Activated CD8-positive, alpha-beta T cell treated with anti-CD3 and anti-CD28 coated beads, Interleukin-2, amount 10 ng/mL, durations not matched to agents 7 days and 5 days (primary cell): ENCODE measurements around the gene SOCS7. TPM values are rescaled to one million over a fixed set of nuclear protein-coding genes. Genes with fewer than 3 reads are reported as not detected.

ENCODE experiments used
- ATAC-seq: fragments of 150-1000 bp; cut with Tn5 transposase; one replicate; pipeline ENCODE4 v1.10.0; 2021; ENCODE audit warnings: moderate library complexity
- CTCF ChIA-PET: fragments of 350-600 bp; sonication (Branson Sonifier 250); formaldehyde crosslinking; loops from one replicate; lab custom pipeline; 2021; ENCODE audit warnings: antibody characterized with exemption; lab: Charles Lee
- POLR2A ChIA-PET: fragments of 350-600 bp; sonication (Branson Sonifier 250); formaldehyde crosslinking; loops from one replicate; lab custom pipeline; 2021; ENCODE audit warnings: antibody characterized with exemption; lab: Charles Lee
- DNase-seq: peaks from one replicate; pipeline ENCODE4 v3.0.0-alpha.2; 2020
- H3K27ac Mint-ChIP-seq: one replicate; pipeline ENCODE4 v1.8.0; 2021; ENCODE audit warnings: mild to moderate bottlenecking, mixed read lengths
- H3K27me3 Mint-ChIP-seq: one replicate; pipeline ENCODE4 v1.8.0; 2021; ENCODE audit warnings: low read depth, mixed read lengths
- H3K36me3 Mint-ChIP-seq: one replicate; pipeline ENCODE4 v1.8.0; 2021; ENCODE audit warnings: low read depth, mixed read lengths
- H3K4me1 Mint-ChIP-seq: one replicate; pipeline ENCODE4 v1.8.0; 2021; ENCODE audit warnings: low read depth, mixed read lengths
- H3K4me3 Mint-ChIP-seq: one replicate; pipeline ENCODE4 v1.8.0; 2021; ENCODE audit warnings: mild to moderate bottlenecking, mixed read lengths
- H3K9me3 Mint-ChIP-seq: one replicate; pipeline ENCODE4 v1.8.0; 2022; ENCODE audit warnings: mixed read lengths; ENCODE audit not compliant: insufficient read depth
- total RNA-seq, 2 experiments: library from RNA; stranded (reverse); gene quantifications; one replicate each; pipeline ENCODE4 v1.2.3, GENCODE V29; 2021

SOCS7 gene
- total RNA-seq, 2 experiments from 2014 or later = 13.0 to 15.3 TPM

GRCh38 chr17:38416840-38417209 is 65.2 kb downstream of the SOCS7 start:
- Mint-ChIP-seq H3K27me3 (peaks cover 37% of the 10 kb centered on the region), H3K36me3 (no peaks in the 10 kb centered on the region), H3K27ac (no peak overlapping the region), H3K4me1 (peaks cover 20% of the 10 kb centered on the region), H3K9me3 (no peaks in the 10 kb centered on the region), H3K4me3 (no peak overlapping the region)
- ATAC-seq = no peak
- DNase-seq = no peak
- ChIA-PET CTCF (interaction anchor here (5.1 kb wide), 1 partner anchor 67 kb away, joined by 45 read pairs; no protein-coding TSS in a partner anchor), POLR2A (no interaction called here)

- ATAC-seq = no peak
- Mint-ChIP-seq H3K27me3 (peaks cover 39% of the 10 kb centered on the region), H3K27ac (no peak overlapping the region), H3K9me3 (no peaks in the 10 kb centered on the region), H3K4me3 (no peak overlapping the region), H3K4me1 (peaks cover 20% of the 10 kb centered on the region), H3K36me3 (no peaks in the 10 kb centered on the region)
- CTCF ChIA-PET = interaction anchor here (5.1 kb wide), 1 partner anchor 68 kb away, joined by 45 read pairs; no protein-coding TSS in a partner anchor
- POLR2A ChIA-PET = no interaction called here
- no peak for DNase-seq
Measured at GRCh38 chr17:38417210-38417951, 65.7 kb downstream of the SOCS7 start.

GRCh38 chr17:38418062-38418692 is 66.5 kb downstream of the SOCS7 start:
- ChIA-PET CTCF (interaction anchor here (5.1 kb wide), 1 partner anchor 69 kb away, joined by 45 read pairs; no protein-coding TSS in a partner anchor), POLR2A (no interaction called here)
- ATAC-seq (no peak), DNase-seq (no peak)
- peaks cover 39% of the 10 kb centered on the region for H3K27me3 Mint-ChIP-seq
- no peak overlapping the region for H3K27ac Mint-ChIP-seq
- H3K4me1 Mint-ChIP-seq = peaks cover 20% of the 10 kb centered on the region
- H3K36me3 Mint-ChIP-seq = no peaks in the 10 kb centered on the region
- H3K9me3 Mint-ChIP-seq = no peaks in the 10 kb centered on the region
- no peak overlapping the region for H3K4me3 Mint-ChIP-seq

DNA sequence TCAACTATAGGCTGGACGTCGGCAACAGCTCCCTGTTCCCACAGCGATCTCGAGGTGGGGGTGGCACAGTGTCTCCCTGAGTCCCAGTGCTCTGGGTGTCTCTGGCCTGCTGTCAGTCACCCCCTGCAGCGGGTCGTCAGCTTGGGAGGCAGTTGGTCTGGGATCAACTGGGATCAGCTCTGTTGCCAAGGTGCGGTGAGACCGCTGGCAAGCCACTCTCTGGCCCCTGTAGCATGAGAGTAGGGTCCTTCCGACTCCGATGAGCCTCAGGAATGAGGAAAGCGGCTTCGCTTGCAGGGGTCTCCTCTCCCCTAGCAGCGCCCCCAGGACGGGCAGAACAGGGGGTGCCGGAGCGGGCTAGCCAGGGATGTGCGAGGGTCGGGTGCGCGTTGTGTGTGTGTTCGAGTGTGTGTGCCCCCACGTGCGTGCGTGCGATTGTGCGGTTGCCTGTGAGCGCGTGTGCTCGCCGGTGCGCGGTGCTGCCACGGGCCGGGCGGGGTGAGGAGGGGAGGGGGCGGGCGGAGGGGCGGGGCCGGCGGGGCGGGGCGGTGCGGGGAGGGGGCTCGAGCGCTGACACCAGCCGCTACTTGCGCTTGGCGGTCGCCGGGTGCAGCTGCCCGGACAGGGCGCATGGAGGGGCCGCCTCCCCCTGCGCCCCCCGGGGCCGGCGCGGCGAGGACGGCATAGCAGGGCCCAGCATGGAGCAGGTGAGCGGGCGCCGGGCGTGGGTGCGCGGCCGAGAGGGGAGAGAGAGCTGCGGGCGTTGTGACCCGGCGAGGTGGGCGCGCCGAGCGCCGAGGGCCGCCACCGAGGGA is 67.3 kb downstream of the SOCS7 start:
- H3K27me3 Mint-ChIP-seq = peaks cover 43% of the 10 kb centered on the region

DNA sequence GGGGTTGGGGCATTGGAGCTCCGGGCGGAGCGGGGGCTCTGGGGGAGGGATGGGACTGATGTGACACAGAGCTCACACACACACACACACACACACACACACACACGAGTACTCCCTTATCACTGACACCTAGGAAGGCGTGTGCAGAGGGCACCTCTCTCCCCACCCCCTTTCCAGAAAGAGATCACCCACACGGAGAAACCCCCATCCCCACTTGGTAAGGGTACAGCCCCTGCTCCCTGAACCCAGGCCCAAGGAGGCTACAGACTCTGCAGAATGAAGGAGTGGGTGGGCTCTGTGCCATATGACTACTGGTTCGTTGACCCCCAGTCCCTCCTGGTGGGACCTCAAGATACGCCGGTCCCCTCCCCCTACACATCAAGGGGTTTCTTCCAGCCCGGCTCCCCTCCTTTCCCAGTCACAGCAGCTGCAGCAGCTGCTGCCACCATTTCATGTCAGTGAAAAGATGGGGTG is 67.9 kb downstream of the SOCS7 start:
- ChIA-PET POLR2A (interaction anchor here (0.6 to 1.0 kb wide), 2 partner anchors 10 to 31 kb away, joined by 3 read pairs; no protein-coding TSS in a partner anchor), CTCF (interaction anchor here (0.8 to 5.1 kb wide), 3 partner anchors 9 to 164 kb away, joined by 3 to 45 read pairs (median 4); no protein-coding TSS in a partner anchor)
- DNase-seq (no peak), ATAC-seq (no peak)
- Mint-ChIP-seq H3K27me3 (peaks cover 43% of the 10 kb centered on the region), H3K4me1 (peaks cover 19% of the 10 kb centered on the region), H3K36me3 (no peaks in the 10 kb centered on the region), H3K27ac (no peak overlapping the region), H3K9me3 (no peaks in the 10 kb centered on the region), H3K4me3 (no peak overlapping the region)

More for the DNA sequence above, 67.3 kb downstream of the SOCS7 start:
- ATAC-seq (no peak), DNase-seq (no peak)
- no peak overlapping the region for H3K4me3 Mint-ChIP-seq
- peaks cover 20% of the 10 kb centered on the region for H3K4me1 Mint-ChIP-seq
- POLR2A ChIA-PET = interaction anchor here (0.6 to 1.0 kb wide), 2 partner anchors 9 to 30 kb away, joined by 3 read pairs; no protein-coding TSS in a partner anchor
- no peaks in the 10 kb centered on the region for H3K36me3 Mint-ChIP-seq
- no peaks in the 10 kb centered on the region for H3K9me3 Mint-ChIP-seq
- CTCF ChIA-PET = interaction anchor here (0.8 to 5.1 kb wide), 3 partner anchors 10 to 165 kb away, joined by 3 to 45 read pairs (median 4); no protein-coding TSS in a partner anchor
- no peak overlapping the region for H3K27ac Mint-ChIP-seq

- Mint-ChIP-seq H3K27ac (no peak overlapping the region), H3K4me1 (peaks cover 9% of the 10 kb centered on the region), H3K27me3 (peaks cover 49% of the 10 kb centered on the region), H3K4me3 (no peak overlapping the region), H3K36me3 (no peaks in the 10 kb centered on the region), H3K9me3 (no peaks in the 10 kb centered on the region)
- ChIA-PET POLR2A (no interaction called here), CTCF (interaction anchor here (1.7 to 2.1 kb wide), 2 partner anchors 71 to 247 kb away, joined by 4 to 12 read pairs; no protein-coding TSS in a partner anchor)
- ATAC-seq (no peak), DNase-seq (no peak)
Measured at GRCh38 chr17:38420518-38420917, 68.9 kb downstream of the SOCS7 start.

GRCh38 chr17:38421171-38421841 is 69.7 kb downstream of the SOCS7 start:
- Mint-ChIP-seq H3K9me3 (no peaks in the 10 kb centered on the region), H3K27me3 (peaks cover 51% of the 10 kb centered on the region), H3K4me3 (no peak overlapping the region), H3K4me1 (peaks cover 5% of the 10 kb centered on the region), H3K27ac (no peak overlapping the region), H3K36me3 (no peaks in the 10 kb centered on the region)
- DNase-seq (no peak), ATAC-seq (no peak)
- CTCF ChIA-PET = interaction anchor here (1.7 to 2.1 kb wide), 2 partner anchors 72 to 246 kb away, joined by 4 to 12 read pairs; no protein-coding TSS in a partner anchor
- POLR2A ChIA-PET = no interaction called here

GRCh38 chr17:38421871-38422827 is 70.5 kb downstream of the SOCS7 start:
- H3K36me3 Mint-ChIP-seq = no peaks in the 10 kb centered on the region
- ChIA-PET CTCF (interaction anchor here (1.7 to 2.1 kb wide), 2 partner anchors 73 to 246 kb away, joined by 4 to 12 read pairs; no protein-coding TSS in a partner anchor), POLR2A (no interaction called here)
- no peak overlapping the region for H3K4me3 Mint-ChIP-seq
- ATAC-seq = no peak
- H3K27me3 Mint-ChIP-seq = peaks cover 50% of the 10 kb centered on the region
- no peak for DNase-seq
- peaks cover 3% of the 10 kb centered on the region for H3K4me1 Mint-ChIP-seq
- H3K9me3 Mint-ChIP-seq = no peaks in the 10 kb centered on the region
- H3K27ac Mint-ChIP-seq = no peak overlapping the region

DNA sequence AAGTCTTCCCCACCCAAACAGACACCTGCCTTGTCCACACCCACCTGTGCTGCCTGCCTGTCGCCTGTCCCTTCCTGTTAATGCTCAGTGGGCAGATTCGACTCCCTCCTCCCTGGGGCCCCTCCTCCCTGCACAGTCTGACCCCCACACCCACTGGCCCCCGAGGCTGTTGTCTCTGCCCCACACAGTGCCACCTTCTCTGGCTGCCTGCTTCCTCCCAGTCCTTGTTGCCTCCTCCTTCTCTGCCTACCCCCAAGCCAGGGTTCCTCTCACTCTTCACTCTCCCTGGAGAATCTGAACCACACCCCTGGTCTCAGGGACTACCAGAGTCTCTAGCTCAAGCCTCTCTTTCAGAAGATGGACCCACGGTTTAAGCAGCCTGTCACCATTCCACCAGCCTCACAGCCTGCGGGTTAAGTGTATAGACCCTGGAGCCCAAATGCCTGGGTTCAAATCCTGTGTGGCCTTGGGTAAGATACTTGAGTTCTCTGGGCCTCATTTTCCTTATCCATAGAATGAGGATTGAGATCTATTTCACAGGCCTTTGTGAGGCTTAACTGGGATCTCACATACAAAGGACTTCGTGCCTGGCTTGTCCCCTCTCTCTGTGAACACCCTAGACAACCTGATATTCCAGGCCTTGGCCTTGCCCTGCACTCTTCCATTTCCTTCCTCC is 72.8 kb downstream of the SOCS7 start:
- Mint-ChIP-seq H3K9me3 (no peaks in the 10 kb centered on the region), H3K27ac (no peak overlapping the region), H3K4me1 (peaks cover 5% of the 10 kb centered on the region), H3K27me3 (peaks cover 44% of the 10 kb centered on the region), H3K4me3 (no peak overlapping the region), H3K36me3 (no peaks in the 10 kb centered on the region)
- ATAC-seq (no peak), DNase-seq (no peak)
- ChIA-PET CTCF (interaction anchor here (0.6 to 2.2 kb wide), 17 partner anchors 8 to 1752 kb away, joined by 3 to 21 read pairs (median 4); partner anchors contain the start of gene GPR179), POLR2A (no interaction called here)
